ENCODE data around the gene OPHN1.

DNA sequence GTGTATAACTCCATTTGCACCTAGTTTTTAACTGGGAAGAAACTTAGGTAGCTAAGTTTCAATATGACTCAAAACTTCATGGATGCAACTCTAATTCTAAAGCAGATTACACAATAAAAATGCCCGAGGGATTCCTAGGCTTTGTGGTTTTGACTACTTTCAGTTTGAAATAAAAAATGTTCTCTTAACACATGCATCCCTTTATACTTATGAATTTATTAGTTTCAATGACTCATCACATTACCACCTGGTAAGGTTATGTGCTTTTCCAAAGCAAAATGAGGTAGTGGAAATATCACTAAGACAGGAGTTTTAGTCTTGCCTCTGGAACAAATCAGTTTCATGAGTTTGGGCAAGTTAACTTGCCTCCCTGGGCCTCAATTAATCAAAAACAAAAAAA is 125.5 kb downstream of the OPHN1 start:
- no peak for TF ChIP-seq HDAC2 (IDR thresholded peaks at IDR 0.05)
- no peak for TF ChIP-seq FOS (IDR thresholded peaks at IDR 0.05; ENCODE audit: borderline replicate concordance, extremely low read depth, insufficient read length)
